Bronchial epithelial cell (primary cell): ENCODE measurements around the gene AVP. TPM values are rescaled to one million over a fixed set of nuclear protein-coding genes. Genes with fewer than 3 reads are reported as not detected.
A peak's percentile ranks its signal among the peaks of the same experiment; 100 is the strongest.

Experiments
- DNase-seq: peaks from one replicate; pipeline ENCODE4 v3.0.0-alpha.2; 2010; ENCODE audit warnings: low read depth
- FAIRE-seq: peaks from 2 replicates; lab custom pipeline; 2011; peaks lifted over from hg19 to GRCh38; lab: Jason Lieb, UNC
- H3K27me3 ChIP-seq: 2 replicates; pipeline ENCODE4 v1.5.1; 2011; ENCODE audit warnings: low read length; ENCODE audit not compliant: control insufficient read depth, insufficient read depth
- H3K36me3 ChIP-seq: 2 replicates; pipeline ENCODE4 v1.5.1; 2011; ENCODE audit warnings: low read length; ENCODE audit not compliant: control insufficient read depth, insufficient read depth
- H3K4me3 ChIP-seq: 2 replicates; pipeline ENCODE4 v1.5.1; 2011; ENCODE audit warnings: mild to moderate bottlenecking, low read depth, low read length, control low read depth
- CTCF ChIP-seq: IDR thresholded peaks from 2 replicates; pipeline ENCODE4 v1.5.1; 2011; ENCODE audit warnings: mild to moderate bottlenecking, moderate library complexity, low read length, control low read depth, inconsistent platforms; ENCODE audit not compliant: insufficient read depth, severe bottlenecking
- total RNA-seq: library from RNA; depleted of rRNA; stranded (reverse); fragments of >200 nt; gene quantifications from 2 replicates; pipeline ENCODE4 v1.2.1, GENCODE V29; 2014

Gene AVP
- total RNA-seq, 1 donor from 2014 or later: not detected

GRCh38 chr20:3047486-3048419 is 36.8 kb downstream of the AVP start:
- FAIRE-seq: no peak
- H3K36me3 ChIP-seq: peaks cover 12% of the 10 kb centered on the region
- no peaks in the 10 kb centered on the region for H3K27me3 ChIP-seq
- H3K4me3 ChIP-seq: no peak overlapping the region
- no peak for TF ChIP-seq CTCF
- DNase-seq: no peak

GRCh38 chr20:3046677-3047462 is 37.7 kb downstream of the AVP start:
- Histone ChIP-seq H3K27me3 (no peaks in the 10 kb centered on the region), H3K36me3 (peaks cover 12% of the 10 kb centered on the region), H3K4me3 (peak overlapping the region; percentile 75)
- DNase-seq: peak; percentile 68
- TF ChIP-seq CTCF: no peak
- peak; percentile 70 for FAIRE-seq

GRCh38 chr20:3045816-3046676 is 38.5 kb downstream of the AVP start, which contains the start of gene MRPS26:
Gene MRPS26 (plus strand): TSS chr20:3046052. CDS start chr20:3046069, 17 bp downstream.
- FAIRE-seq (no peak), DNase-seq (peak; percentile 65)
- TF ChIP-seq CTCF: no peak

GRCh38 chr20:3045042-3045815 is 39.3 kb downstream of the AVP start:
- no peak for TF ChIP-seq CTCF
- no peak for FAIRE-seq
- DNase-seq: peak; percentile 72
- no peaks in the 10 kb centered on the region for H3K27me3 ChIP-seq
- H3K36me3 ChIP-seq: peaks cover 12% of the 10 kb centered on the region
- H3K4me3 ChIP-seq: peak overlapping the region; percentile 75

More at GRCh38 chr20:3045816-3046676, 38.5 kb downstream of the AVP start, which contains the start of gene MRPS26:
- Histone ChIP-seq H3K27me3 (no peaks in the 10 kb centered on the region), H3K36me3 (peaks cover 12% of the 10 kb centered on the region), H3K4me3 (peak within 1 kb of the TSS; percentile 75)
